ENCODE measurements around the gene MED13L.

The MED13L gene

DNA sequence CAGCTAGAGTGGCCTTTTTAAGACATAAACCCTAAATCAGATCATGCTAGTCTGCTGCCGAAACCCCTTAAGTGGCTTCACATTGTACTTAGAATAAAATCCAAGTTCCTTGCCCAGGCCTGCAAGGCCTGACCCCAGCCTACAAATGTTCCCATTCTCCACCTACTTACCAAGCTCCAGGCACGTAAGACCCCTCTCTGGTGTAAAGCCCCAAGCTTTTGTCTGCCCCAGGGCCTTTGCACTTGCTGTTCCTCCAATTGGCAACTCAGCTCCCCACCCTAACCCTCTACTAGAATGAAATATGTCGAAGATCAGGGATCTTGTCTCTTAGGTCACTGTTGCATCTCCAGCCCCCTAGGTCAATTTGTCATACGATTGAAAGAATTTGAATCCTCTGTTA is 27.1 kb upstream of the MED13L start:
- Histone ChIP-seq H3K4me2 (ENCODE audit: low read depth, low read length, poor library complexity, severe bottlenecking) (no peak overlapping the region), H3K9ac (ENCODE audit: low read length) (no peak overlapping the region), H3F3A (ENCODE audit: insufficient read depth) (no peaks in the 10 kb centered on the region), H4K20me1 (ENCODE audit: low read depth, low read length) (no peaks in the 10 kb centered on the region), H3K36me3 (ENCODE audit: low read length) (no peaks in the 10 kb centered on the region), H3K27ac (ENCODE audit: low read depth, low read length) (no peak overlapping the region), H3K9me2 (replicated peaks; ENCODE audit: insufficient read depth, low read length) (no peaks in the 10 kb centered on the region), H3K79me2 (ENCODE audit: insufficient read depth, low read length) (no peaks in the 10 kb centered on the region), H3K9me3 (ENCODE audit: insufficient read depth, low read length) (no peaks in the 10 kb centered on the region), H3K27me3 (ENCODE audit: low read length) (no peaks in the 10 kb centered on the region), H2AFZ (ENCODE audit: low read depth, low read length, severe bottlenecking) (no peak overlapping the region), H3K4me3 (ENCODE audit: insufficient read depth, low read length, poor library complexity, severe bottlenecking) (no peak overlapping the region)
- TF ChIP-seq, protein P1, sequence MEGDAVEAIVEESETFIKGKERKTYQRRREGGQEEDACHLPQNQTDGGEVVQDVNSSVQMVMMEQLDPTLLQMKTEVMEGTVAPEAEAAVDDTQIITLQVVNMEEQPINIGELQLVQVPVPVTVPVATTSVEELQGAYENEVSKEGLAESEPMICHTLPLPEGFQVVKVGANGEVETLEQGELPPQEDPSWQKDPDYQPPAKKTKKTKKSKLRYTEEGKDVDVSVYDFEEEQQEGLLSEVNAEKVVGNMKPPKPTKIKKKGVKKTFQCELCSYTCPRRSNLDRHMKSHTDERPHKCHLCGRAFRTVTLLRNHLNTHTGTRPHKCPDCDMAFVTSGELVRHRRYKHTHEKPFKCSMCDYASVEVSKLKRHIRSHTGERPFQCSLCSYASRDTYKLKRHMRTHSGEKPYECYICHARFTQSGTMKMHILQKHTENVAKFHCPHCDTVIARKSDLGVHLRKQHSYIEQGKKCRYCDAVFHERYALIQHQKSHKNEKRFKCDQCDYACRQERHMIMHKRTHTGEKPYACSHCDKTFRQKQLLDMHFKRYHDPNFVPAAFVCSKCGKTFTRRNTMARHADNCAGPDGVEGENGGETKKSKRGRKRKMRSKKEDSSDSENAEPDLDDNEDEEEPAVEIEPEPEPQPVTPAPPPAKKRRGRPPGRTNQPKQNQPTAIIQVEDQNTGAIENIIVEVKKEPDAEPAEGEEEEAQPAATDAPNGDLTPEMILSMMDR (IDR thresholded peaks at IDR 0.05; ENCODE audit: insufficient read depth, low read length, poor library complexity, severe bottlenecking), result no peak
- TF ChIP-seq EZH2phosphoT487 (conservative IDR thresholded peaks at IDR 0.05; ENCODE audit: low read length), result no peak

DNA sequence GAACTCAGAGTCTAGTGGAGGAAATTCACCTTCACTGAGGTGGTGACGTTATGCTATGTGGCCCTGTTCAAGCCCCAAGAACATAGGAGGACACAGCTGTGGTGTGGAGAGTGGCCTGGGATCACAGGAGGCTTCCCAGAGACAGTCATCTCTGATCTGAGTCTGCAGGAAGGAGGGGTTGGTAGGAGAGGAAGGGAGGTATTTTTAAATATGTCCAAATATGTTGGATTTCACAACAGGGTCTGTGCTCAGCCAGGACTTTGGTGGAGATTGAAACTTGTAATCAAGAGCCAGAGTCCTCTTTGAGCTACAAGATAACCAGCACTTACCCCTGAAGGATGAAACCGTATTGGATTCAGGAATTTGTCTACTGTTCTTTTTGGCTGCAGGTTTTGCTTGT is 26.4 kb upstream of the MED13L start:
- Histone ChIP-seq H3F3A (ENCODE audit: insufficient read depth) (no peaks in the 10 kb centered on the region), H3K36me3 (ENCODE audit: low read length) (no peaks in the 10 kb centered on the region), H3K79me2 (ENCODE audit: insufficient read depth, low read length) (no peaks in the 10 kb centered on the region), H3K27me3 (ENCODE audit: low read length) (no peaks in the 10 kb centered on the region), H2AFZ (ENCODE audit: low read depth, low read length, severe bottlenecking) (no peak overlapping the region), H3K27ac (ENCODE audit: low read depth, low read length) (no peak overlapping the region), H3K9ac (ENCODE audit: low read length) (no peak overlapping the region), H3K9me3 (ENCODE audit: insufficient read depth, low read length) (no peaks in the 10 kb centered on the region), H3K9me2 (replicated peaks; ENCODE audit: insufficient read depth, low read length) (no peaks in the 10 kb centered on the region), H3K4me2 (ENCODE audit: low read depth, low read length, poor library complexity, severe bottlenecking) (no peak overlapping the region), H4K20me1 (ENCODE audit: low read depth, low read length) (no peaks in the 10 kb centered on the region), H3K4me3 (ENCODE audit: insufficient read depth, low read length, poor library complexity, severe bottlenecking) (no peak overlapping the region)
- TF ChIP-seq, protein P1 (IDR thresholded peaks at IDR 0.05; ENCODE audit: insufficient read depth, low read length, poor library complexity, severe bottlenecking), result no peak
- TF ChIP-seq EZH2phosphoT487 (conservative IDR thresholded peaks at IDR 0.05; ENCODE audit: low read length), result no peak

DNA sequence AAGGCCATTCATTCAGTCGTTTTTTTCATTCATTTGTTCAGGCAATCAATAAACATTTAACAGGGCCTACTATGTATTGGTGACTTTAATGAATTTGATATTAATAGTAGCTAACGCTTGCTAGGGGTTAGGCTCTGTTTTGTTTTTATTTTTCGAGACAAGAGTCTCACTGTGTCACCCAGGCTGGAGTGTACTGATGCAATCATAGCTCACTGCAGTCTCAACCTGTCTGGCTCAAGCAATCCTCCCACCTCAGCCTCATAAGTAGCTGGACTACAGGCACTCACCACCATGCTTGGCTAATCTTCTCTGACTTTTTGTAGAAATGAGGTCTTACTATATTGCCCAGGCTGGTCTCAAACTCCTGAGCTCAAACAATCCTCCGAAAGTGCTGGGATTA is 25.6 kb upstream of the MED13L start:
- H3K27ac ChIP-seq (ENCODE audit: low read depth, low read length), result no peak overlapping the region

More for the DNA sequence above, 25.6 kb upstream of the MED13L start:
- H3K36me3 ChIP-seq (ENCODE audit: low read length), result no peaks in the 10 kb centered on the region
- H3F3A ChIP-seq (ENCODE audit: insufficient read depth), result no peaks in the 10 kb centered on the region
- H3K4me3 ChIP-seq (ENCODE audit: insufficient read depth, low read length, poor library complexity, severe bottlenecking), result no peak overlapping the region
- H3K9me3 ChIP-seq (ENCODE audit: insufficient read depth, low read length), result no peaks in the 10 kb centered on the region
- no peaks in the 10 kb centered on the region for H4K20me1 ChIP-seq (ENCODE audit: low read depth, low read length)
- no peak overlapping the region for H3K4me2 ChIP-seq (ENCODE audit: low read depth, low read length, poor library complexity, severe bottlenecking)
- no peaks in the 10 kb centered on the region for H3K27me3 ChIP-seq (ENCODE audit: low read length)
- no peaks in the 10 kb centered on the region for H3K79me2 ChIP-seq (ENCODE audit: insufficient read depth, low read length)
- no peak overlapping the region for H3K9ac ChIP-seq (ENCODE audit: low read length)
- H3K9me2 ChIP-seq (replicated peaks; ENCODE audit: insufficient read depth, low read length), result no peaks in the 10 kb centered on the region
- TF ChIP-seq, protein P1 (IDR thresholded peaks at IDR 0.05; ENCODE audit: insufficient read depth, low read length, poor library complexity, severe bottlenecking), result no peak
- TF ChIP-seq EZH2phosphoT487 (conservative IDR thresholded peaks at IDR 0.05; ENCODE audit: low read length), result no peak
- no peak overlapping the region for H2AFZ ChIP-seq (ENCODE audit: low read depth, low read length, severe bottlenecking)

Data from SU-DHL-6 (cell line).